ENCODE results near the gene VAMP4. TPM values are rescaled to one million over a fixed set of nuclear protein-coding genes. Genes with fewer than 3 reads are reported as not detected.

Gene VAMP4
- total RNA-seq, 6 experiments from 2014 or later = 3.9 to 7.9 (median 6.0) TPM

DNA sequence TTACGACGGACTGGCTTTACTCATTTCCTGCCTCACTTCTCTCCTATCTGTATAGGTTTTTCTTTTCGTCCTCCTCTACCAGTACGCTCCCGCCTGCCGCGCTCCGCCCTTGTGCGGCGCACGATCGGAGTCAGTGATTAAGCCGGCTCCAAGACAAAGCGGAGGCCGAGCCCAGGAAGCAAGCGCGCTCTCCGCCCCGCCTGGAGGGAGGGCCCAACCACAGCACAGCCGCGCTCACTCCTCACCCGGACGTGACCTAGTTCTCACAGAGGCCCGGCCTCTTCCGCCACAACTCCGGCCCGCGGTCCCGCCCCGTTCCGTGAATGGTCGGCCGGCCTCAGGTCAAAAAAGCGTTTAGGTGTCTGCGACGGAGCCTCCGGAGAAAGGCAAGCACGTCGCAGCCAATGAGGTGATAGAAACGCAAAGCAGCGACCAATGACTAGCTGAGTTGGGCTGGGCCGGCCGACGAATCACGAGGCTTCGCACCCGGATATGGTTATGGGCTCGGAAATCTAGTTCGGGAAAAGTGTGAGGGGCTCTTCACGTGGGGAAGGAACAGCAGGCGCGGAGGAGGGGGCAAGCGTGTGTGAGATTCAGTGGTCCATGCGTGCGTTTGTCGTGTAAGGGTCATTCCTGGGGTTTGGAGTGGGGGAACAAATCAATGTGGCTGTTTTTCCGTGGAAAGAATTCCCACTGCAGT lies 39.5 kb upstream of the VAMP4 start, which contains the start of gene METTL13:
Gene METTL13 (plus strand): TSS at position 485 of the 700 bp plus-strand sequence. CDS start 308 bp downstream, outside the sequence.
- intact Hi-C loops (cut with DNase I) = no loop called here
- DNase-seq = peak; percentile 99
- H3K36me3 ChIP-seq = peaks cover 0 to 15% (median 4%) of the 10 kb centered on the region in 4 donors
- H3K4me3 ChIP-seq = peak within 1 kb of the TSS; percentile 59 to 84 (median 84)
- no peaks in the 10 kb centered on the region for H3K9me3 ChIP-seq
- peaks cover 0 to 10% (median 5%) of the 10 kb centered on the region in 4 donors for H3K4me1 ChIP-seq
- peak within 1 kb of the TSS; percentile 57 to 79 (median 63) for H3K27ac ChIP-seq
- TF ChIP-seq POLR2A (IDR thresholded peaks at IDR 0.05) = peak; percentile 97
- TF ChIP-seq, protein P1, sequence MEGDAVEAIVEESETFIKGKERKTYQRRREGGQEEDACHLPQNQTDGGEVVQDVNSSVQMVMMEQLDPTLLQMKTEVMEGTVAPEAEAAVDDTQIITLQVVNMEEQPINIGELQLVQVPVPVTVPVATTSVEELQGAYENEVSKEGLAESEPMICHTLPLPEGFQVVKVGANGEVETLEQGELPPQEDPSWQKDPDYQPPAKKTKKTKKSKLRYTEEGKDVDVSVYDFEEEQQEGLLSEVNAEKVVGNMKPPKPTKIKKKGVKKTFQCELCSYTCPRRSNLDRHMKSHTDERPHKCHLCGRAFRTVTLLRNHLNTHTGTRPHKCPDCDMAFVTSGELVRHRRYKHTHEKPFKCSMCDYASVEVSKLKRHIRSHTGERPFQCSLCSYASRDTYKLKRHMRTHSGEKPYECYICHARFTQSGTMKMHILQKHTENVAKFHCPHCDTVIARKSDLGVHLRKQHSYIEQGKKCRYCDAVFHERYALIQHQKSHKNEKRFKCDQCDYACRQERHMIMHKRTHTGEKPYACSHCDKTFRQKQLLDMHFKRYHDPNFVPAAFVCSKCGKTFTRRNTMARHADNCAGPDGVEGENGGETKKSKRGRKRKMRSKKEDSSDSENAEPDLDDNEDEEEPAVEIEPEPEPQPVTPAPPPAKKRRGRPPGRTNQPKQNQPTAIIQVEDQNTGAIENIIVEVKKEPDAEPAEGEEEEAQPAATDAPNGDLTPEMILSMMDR (IDR thresholded peaks at IDR 0.05) = no peak
- no peaks in the 10 kb centered on the region for H3K27me3 ChIP-seq
- under 1% methylated on average over 41 of the region's 57 CpGs for WGBS (ENCODE audit: insufficient coverage, low coverage, low lambda C conversion rate, missing lambda C conversion rate)
- ATAC-seq = peak; percentile 99 to 100 (median 99)

DNA sequence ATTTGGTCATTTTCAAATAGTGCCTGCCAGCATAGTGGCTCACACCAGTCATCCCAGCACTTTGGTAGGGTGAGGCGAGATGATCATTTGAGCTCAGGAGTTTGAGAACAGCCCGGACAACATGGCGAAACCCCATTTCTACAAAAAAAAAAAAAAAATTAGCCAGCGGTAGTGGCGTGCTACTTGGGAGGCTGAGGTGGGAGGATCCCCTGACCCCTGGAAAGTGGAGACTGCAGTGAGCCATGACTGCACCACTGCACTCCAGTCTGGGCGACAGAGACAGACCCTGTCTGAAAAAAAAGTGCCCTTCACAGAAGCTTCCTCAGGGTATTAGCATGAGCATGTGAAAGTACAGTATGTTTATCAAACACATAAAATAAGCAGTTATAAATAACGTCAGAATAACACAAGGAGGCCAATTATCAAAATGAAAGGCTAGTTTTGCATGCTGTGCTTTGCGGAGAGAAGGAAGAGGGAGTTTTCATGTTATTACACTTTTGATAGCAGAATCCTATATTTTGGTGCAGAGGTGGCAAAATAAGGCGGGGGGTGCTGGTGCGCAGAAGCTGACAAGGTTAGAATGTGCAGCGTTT lies 38.8 kb upstream of the VAMP4 start:
- TF ChIP-seq, protein P1 (IDR thresholded peaks at IDR 0.05) = no peak
- TF ChIP-seq POLR2A (IDR thresholded peaks at IDR 0.05) = no peak
- intact Hi-C loops (cut with DNase I) = no loop called here
- H3K27ac ChIP-seq = peak overlapping the region; percentile 52 to 79 (median 63)
- peaks cover 0 to 9% (median 2%) of the 10 kb centered on the region in 4 donors for H3K36me3 ChIP-seq
- ATAC-seq = no peak
- H3K4me1 ChIP-seq = peaks cover 0 to 10% (median 5%) of the 10 kb centered on the region in 4 donors
- H3K27me3 ChIP-seq = no peaks in the 10 kb centered on the region
- WGBS (ENCODE audit: insufficient coverage, low coverage, low lambda C conversion rate, missing lambda C conversion rate) = 37% methylated on average over 9 of the region's 11 CpGs
- peak overlapping the region; percentile 42 to 84 (median 51) for H3K4me3 ChIP-seq
- no peaks in the 10 kb centered on the region for H3K9me3 ChIP-seq
- no peak for DNase-seq

DNA sequence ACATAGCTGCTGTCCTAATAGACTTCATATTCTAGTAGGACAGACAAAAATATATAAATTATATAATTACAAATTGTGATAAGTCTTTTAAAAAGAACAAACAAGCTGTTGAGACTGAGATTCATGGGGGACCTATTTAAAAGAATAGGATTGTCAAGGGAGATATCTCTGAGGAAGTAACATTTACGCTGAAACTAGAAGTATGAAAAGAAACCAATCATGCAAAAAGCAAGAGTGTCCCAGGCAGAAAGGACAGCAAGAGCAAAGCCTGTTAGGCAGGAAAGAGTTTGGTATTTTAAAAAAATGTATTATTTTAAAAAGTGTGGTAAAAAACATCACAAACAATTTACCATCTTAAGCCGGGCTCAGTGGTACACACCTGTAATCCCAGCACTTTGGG lies 30.4 kb upstream of the VAMP4 start:
- no peak for TF ChIP-seq POLR2A (IDR thresholded peaks at IDR 0.05)
- TF ChIP-seq, protein P1 (IDR thresholded peaks at IDR 0.05) = no peak
- ATAC-seq = no peak

DNA sequence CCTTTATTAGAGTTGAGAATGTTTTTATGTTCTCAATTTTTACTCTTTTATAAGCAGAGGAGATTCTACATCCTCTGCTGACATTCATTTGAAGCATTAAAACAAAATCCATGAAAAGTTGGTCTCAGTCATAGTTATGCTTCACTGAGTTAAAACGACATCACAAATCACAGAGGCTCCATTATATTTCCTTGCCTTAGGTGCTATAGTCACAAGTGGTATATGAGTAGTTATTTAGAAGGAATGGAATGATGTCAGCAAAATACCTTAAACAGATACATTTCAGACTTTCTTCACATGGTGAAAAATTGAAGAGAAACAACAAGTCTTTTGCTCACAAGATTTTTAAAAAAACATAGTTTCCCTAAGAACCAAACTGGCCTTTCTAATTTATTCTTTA lies 27.9 kb upstream of the VAMP4 start:
- no peak for TF ChIP-seq POLR2A (IDR thresholded peaks at IDR 0.05)
- TF ChIP-seq, protein P1 (IDR thresholded peaks at IDR 0.05) = no peak
- intact Hi-C loops (cut with DNase I) = no loop called here
- no peaks in the 10 kb centered on the region for H3K27me3 ChIP-seq
- peaks cover 0 to 3% (median 0%) of the 10 kb centered on the region in 4 donors for H3K4me1 ChIP-seq
- ATAC-seq (no peak), DNase-seq (no peak)
- H3K9me3 ChIP-seq = no peaks in the 10 kb centered on the region
- 55% methylated on average over 1 of the region's 1 CpG for WGBS (ENCODE audit: insufficient coverage, low coverage, low lambda C conversion rate, missing lambda C conversion rate)
- H3K27ac ChIP-seq = no peak overlapping the region
- H3K36me3 ChIP-seq = no peaks in the 10 kb centered on the region
- H3K4me3 ChIP-seq = no peak overlapping the region

More for the DNA sequence above, 30.4 kb upstream of the VAMP4 start:
- Histone ChIP-seq H3K9me3 (no peaks in the 10 kb centered on the region), H3K36me3 (no peaks in the 10 kb centered on the region), H3K27me3 (no peaks in the 10 kb centered on the region), H3K4me3 (no peak overlapping the region), H3K27ac (no peak overlapping the region), H3K4me1 (peaks cover 0 to under 1% (median 0%) of the 10 kb centered on the region in 4 donors)
- no peak for DNase-seq
- WGBS (ENCODE audit: insufficient coverage, low coverage, low lambda C conversion rate, missing lambda C conversion rate) = 90% methylated on average over 2 of the region's 2 CpGs
- intact Hi-C loops (cut with DNase I) = no loop called here
